Adrenal gland (tissue), 12 donors: ENCODE results near the gene CEP85. TPM values are rescaled to one million over a fixed set of nuclear protein-coding genes. Genes with fewer than 3 reads are reported as not detected.
A peak's percentile ranks its signal among the peaks of the same experiment; 100 is the strongest.

Source experiments
- DNase-seq, 7 donors: peaks; one replicate each; pipeline ENCODE4 v3.0.0-alpha.2; 2019 to 2020
- H3K27ac ChIP-seq, 5 donors: fragments of 200-600 bp; sonication (generic) in 4 of 5; 1 replicate in 3 of 5; 2 replicates in 2 of 5; pipeline versions ENCODE4 v1.5.1 to v1.8.0; 2016 to 2020; ENCODE audit warnings: mild to moderate bottlenecking in 1 of 5
- H3K27me3 ChIP-seq: fragments of 200-600 bp; 2 replicates; pipeline ENCODE4 v1.8.0; 2021
- H3K36me3 ChIP-seq, 2 donors: fragments of 200-600 bp; replicated peaks in 1 of 2; 1 replicate in 1 of 2; 2 replicates in 1 of 2; pipeline versions ENCODE4 v1.5.1 to v1.8.0; 2018 to 2022
- H3K4me1 ChIP-seq, 2 donors: fragments of 200-600 bp; replicated peaks in 1 of 2; 1 replicate in 1 of 2; 2 replicates in 1 of 2; pipeline versions ENCODE4 v1.5.1 to v1.8.0; 2018 to 2021
- H3K4me3 ChIP-seq, 4 donors: fragments of 200-600 bp; sonication (generic) in 3 of 4; one replicate each; pipeline ENCODE4 v1.5.1; 2016 to 2018
- H3K9me3 ChIP-seq, 3 donors: fragments of 200-600 bp; sonication (generic) in 1 of 3; replicated peaks in 1 of 3; 1 replicate in 2 of 3; 2 replicates in 1 of 3; pipeline versions ENCODE4 v1.5.1 to v1.8.0; 2016 to 2021
- CTCF ChIP-seq, 6 experiments: fragments of 450-650 bp in 4 of 6; fragments of 200-600 bp in 2 of 6; sonication (generic) in 1 of 6; IDR thresholded peaks; 1 replicate in 5 of 6; 2 replicates in 1 of 6; pipeline versions ENCODE4 v1.5.1 to v1.8.0; 2016 to 2021; ENCODE audit warnings: antibody characterized with exemption in 6 of 6, mild to moderate bottlenecking in 2 of 6, moderate library complexity in 1 of 6
- POLR2A ChIP-seq, 2 donors: fragments of 450-650 bp; IDR thresholded peaks; one replicate each; pipeline ENCODE4 v1.6.1; 2017; ENCODE audit warnings: antibody characterized with exemption in 2 of 2, mild to moderate bottlenecking in 2 of 2, moderate library complexity in 1 of 2
- WGBS, 4 donors: extraction: QIAGEN DNeasy Blood & Tissue Kit in 2 of 4; methylation state at CpG; one replicate each; pipeline versions ENCODE4 v1.1.5 to v1.1.7; 2013 to 2017; 5-methylcytosine and 5-hydroxymethylcytosine counted together
- intact Hi-C, 2 donors: fragments of 100-400 bp; cut with DNase I; formaldehyde crosslinking; loops; one replicate each; pipeline versions ENCODE4 v1.14.1 to v1.15.0; 2022 to 2023
- polyA plus RNA-seq, 3 donors: library from polyadenylated mRNA; stranded (reverse); fragments of 200-250 nt in 2 of 3; fragments of 350-450 nt in 1 of 3; fragmentation: Illumina TruSeq in 1 of 3; extraction: RNeasy Lipid Tissue Mini Kit (QIAGEN cat#74804) in 1 of 3; gene quantifications; one replicate each; pipeline ENCODE4 v1.2.3, GENCODE V29; 2013 to 2014
- total RNA-seq, 9 donors: library from RNA; depleted of rRNA in 4 of 9; stranded (reverse); fragments of >200 nt in 4 of 9; fragments of 120-200 nt in 1 of 9; fragmentation: NEBNext Ultra II Directional in 1 of 9; extraction: Animal tissue kit (Norgen Biotek cat#: 25700) in 1 of 9; gene quantifications; one replicate each; pipeline versions ENCODE4 v1.1.0 to v1.2.4, GENCODE V29; 2013 to 2023
- donor health status: healthy with polysubstance abuse.
- donor health status: Bipolar disorder and iron deficiency.
- donor health status: DM: yes; HTN: yes; CAD: no.
- donor health status: DM: no; HTN: no; CAD: no.
- donor health status: DM: no; HTN: no; CAD: no.
- donor health status: DM: yes; HTN: yes; CAD: no.

Gene CEP85
- total and polyA plus RNA-seq, 12 donors, result 2.5 to 16.4 (median 5.8) TPM

- Histone ChIP-seq H3K27ac (no peak overlapping the region), H3K4me3 (no peak overlapping the region), H3K36me3 (no peaks in the 10 kb centered on the region), H3K27me3 (no peaks in the 10 kb centered on the region), H3K4me1 (no peaks in the 10 kb centered on the region), H3K9me3 (no peaks in the 10 kb centered on the region)
- DNase-seq, result no peak
- TF ChIP-seq POLR2A (IDR thresholded peaks at IDR 0.05) (no peak), CTCF (IDR thresholded peaks at IDR 0.05) (no peak)
- intact Hi-C loops, result no loop called here
- 76 to 92% (median 82%) methylated on average over 8 of the region's 8 CpGs for WGBS, 4 donors
Measured at GRCh38 chr1:26315874-26316850, 82.2 kb downstream of the CEP85 start.

GRCh38 chr1:26317146-26317545, 83.1 kb downstream of the CEP85 start:
- Histone ChIP-seq H3K36me3 (no peaks in the 10 kb centered on the region), H3K27me3 (no peaks in the 10 kb centered on the region), H3K27ac (no peak overlapping the region), H3K4me1 (no peaks in the 10 kb centered on the region), H3K4me3 (no peak overlapping the region), H3K9me3 (no peaks in the 10 kb centered on the region)
- DNase-seq, result no peak
- intact Hi-C loops, result no loop called here
- 75 to 87% (median 81%) methylated on average over 2 of the region's 2 CpGs for WGBS, 4 donors
- TF ChIP-seq POLR2A (IDR thresholded peaks at IDR 0.05) (no peak), CTCF (IDR thresholded peaks at IDR 0.05) (no peak)

GRCh38 chr1:26317612-26318337, 83.8 kb downstream of the CEP85 start, which contains the start of gene CD52:
Gene CD52 (plus strand): TSS chr1:26317958. CDS start chr1:26318018, 60 bp downstream.
- Histone ChIP-seq H3K27ac (peak within 1 kb of the TSS in 1 of 5 donors; percentile 6), H3K27me3 (no peaks in the 10 kb centered on the region), H3K9me3 (no peaks in the 10 kb centered on the region), H3K4me1 (no peaks in the 10 kb centered on the region), H3K36me3 (no peaks in the 10 kb centered on the region), H3K4me3 (no peak within 1 kb of the TSS)
- TF ChIP-seq CTCF (IDR thresholded peaks at IDR 0.05) (no peak), POLR2A (IDR thresholded peaks at IDR 0.05) (no peak)
- WGBS, 4 donors, result 69 to 71% (median 70%) methylated on average over 12 of the region's 12 CpGs
- no peak for DNase-seq
- intact Hi-C loops, result no loop called here
